ENCODE measurements around the gene GRHL3. TPM values are rescaled to one million over a fixed set of nuclear protein-coding genes. Genes with fewer than 3 reads are reported as not detected.

GRHL3 gene
- total and polyA plus RNA-seq, 4 donors: 0.07 to 0.09 (median 0.09) TPM

DNA sequence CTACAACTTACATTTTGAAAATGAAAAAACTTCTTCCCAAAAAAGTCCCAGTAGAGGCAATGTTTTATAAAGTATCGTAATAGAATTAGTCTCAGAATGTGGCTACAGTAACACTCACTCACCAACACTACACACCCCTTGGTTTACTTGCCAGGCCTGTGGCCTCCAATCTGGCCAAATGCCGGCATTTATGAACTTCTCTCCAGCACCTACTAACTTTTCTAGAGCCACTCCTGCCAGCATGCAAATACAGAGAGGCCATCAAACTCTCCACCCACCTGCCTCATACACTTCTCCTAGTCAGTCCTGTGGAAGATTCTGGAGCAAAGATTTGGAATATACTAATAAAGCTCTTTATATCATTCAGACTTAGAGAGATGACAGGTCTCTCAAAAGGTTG, 62.1 kb downstream of the GRHL3 start:
- TF ChIP-seq, protein P1, sequence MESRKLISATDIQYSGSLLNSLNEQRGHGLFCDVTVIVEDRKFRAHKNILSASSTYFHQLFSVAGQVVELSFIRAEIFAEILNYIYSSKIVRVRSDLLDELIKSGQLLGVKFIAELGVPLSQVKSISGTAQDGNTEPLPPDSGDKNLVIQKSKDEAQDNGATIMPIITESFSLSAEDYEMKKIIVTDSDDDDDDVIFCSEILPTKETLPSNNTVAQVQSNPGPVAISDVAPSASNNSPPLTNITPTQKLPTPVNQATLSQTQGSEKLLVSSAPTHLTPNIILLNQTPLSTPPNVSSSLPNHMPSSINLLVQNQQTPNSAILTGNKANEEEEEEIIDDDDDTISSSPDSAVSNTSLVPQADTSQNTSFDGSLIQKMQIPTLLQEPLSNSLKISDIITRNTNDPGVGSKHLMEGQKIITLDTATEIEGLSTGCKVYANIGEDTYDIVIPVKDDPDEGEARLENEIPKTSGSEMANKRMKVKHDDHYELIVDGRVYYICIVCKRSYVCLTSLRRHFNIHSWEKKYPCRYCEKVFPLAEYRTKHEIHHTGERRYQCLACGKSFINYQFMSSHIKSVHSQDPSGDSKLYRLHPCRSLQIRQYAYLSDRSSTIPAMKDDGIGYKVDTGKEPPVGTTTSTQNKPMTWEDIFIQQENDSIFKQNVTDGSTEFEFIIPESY (IDR thresholded peaks at IDR 0.05): no peak
- TF ChIP-seq JUND (IDR thresholded peaks at IDR 0.05) (no peak), SP1 (IDR thresholded peaks at IDR 0.05) (no peak), EGR1 (IDR thresholded peaks at IDR 0.05; ENCODE audit: low read depth in 2 of 2) (no peak), RAD21 (IDR thresholded peaks at IDR 0.05) (no peak), NR2F2 (IDR thresholded peaks at IDR 0.05) (no peak), FOXA1 (IDR thresholded peaks at IDR 0.05) (no peak), RXRA (IDR thresholded peaks at IDR 0.05) (no peak), GABPA (IDR thresholded peaks at IDR 0.05 in 1 of 2, conservative IDR thresholded peaks at IDR 0.05 in 1 of 2) (no peak), HNF4G (IDR thresholded peaks at IDR 0.05) (no peak), FOXA2 (IDR thresholded peaks at IDR 0.05) (no peak), YY1 (IDR thresholded peaks at IDR 0.05) (no peak)
- TF ChIP-seq, protein P2, sequence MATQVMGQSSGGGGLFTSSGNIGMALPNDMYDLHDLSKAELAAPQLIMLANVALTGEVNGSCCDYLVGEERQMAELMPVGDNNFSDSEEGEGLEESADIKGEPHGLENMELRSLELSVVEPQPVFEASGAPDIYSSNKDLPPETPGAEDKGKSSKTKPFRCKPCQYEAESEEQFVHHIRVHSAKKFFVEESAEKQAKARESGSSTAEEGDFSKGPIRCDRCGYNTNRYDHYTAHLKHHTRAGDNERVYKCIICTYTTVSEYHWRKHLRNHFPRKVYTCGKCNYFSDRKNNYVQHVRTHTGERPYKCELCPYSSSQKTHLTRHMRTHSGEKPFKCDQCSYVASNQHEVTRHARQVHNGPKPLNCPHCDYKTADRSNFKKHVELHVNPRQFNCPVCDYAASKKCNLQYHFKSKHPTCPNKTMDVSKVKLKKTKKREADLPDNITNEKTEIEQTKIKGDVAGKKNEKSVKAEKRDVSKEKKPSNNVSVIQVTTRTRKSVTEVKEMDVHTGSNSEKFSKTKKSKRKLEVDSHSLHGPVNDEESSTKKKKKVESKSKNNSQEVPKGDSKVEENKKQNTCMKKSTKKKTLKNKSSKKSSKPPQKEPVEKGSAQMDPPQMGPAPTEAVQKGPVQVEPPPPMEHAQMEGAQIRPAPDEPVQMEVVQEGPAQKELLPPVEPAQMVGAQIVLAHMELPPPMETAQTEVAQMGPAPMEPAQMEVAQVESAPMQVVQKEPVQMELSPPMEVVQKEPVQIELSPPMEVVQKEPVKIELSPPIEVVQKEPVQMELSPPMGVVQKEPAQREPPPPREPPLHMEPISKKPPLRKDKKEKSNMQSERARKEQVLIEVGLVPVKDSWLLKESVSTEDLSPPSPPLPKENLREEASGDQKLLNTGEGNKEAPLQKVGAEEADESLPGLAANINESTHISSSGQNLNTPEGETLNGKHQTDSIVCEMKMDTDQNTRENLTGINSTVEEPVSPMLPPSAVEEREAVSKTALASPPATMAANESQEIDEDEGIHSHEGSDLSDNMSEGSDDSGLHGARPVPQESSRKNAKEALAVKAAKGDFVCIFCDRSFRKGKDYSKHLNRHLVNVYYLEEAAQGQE (IDR thresholded peaks at IDR 0.05): no peak
- TF ChIP-seq, protein P3, sequence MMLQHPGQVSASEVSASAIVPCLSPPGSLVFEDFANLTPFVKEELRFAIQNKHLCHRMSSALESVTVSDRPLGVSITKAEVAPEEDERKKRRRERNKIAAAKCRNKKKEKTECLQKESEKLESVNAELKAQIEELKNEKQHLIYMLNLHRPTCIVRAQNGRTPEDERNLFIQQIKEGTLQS (IDR thresholded peaks at IDR 0.05): no peak
- TF ChIP-seq, protein P4, sequence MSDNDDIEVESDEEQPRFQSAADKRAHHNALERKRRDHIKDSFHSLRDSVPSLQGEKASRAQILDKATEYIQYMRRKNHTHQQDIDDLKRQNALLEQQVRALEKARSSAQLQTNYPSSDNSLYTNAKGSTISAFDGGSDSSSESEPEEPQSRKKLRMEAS (IDR thresholded peaks at IDR 0.05): no peak
- no peak for DNase-seq (ENCODE audit: low spot score)
- Histone ChIP-seq H3K36me3 (ENCODE audit: control insufficient read depth in 4 of 4, insufficient read depth in 3 of 4, low read depth in 1 of 4, low read length in 3 of 4) (no peaks in the 10 kb centered on the region), H3K27ac (ENCODE audit: low read depth in 1 of 2, low read length in 2 of 2) (no peak overlapping the region), H3K9me3 (ENCODE audit: control insufficient read depth in 4 of 4, low read length in 3 of 4) (no peaks in the 10 kb centered on the region), H3K9ac (ENCODE audit: low read depth in 1 of 2, low read length in 2 of 2) (no peak overlapping the region), H3K4me1 (ENCODE audit: control insufficient read depth in 4 of 4, insufficient read depth in 4 of 4, low read length in 3 of 4) (peaks cover 4 to 16% (median 14%) of the 10 kb centered on the region in 4 donors), H3K27me3 (ENCODE audit: control insufficient read depth in 4 of 4, insufficient read depth in 4 of 4, low read length in 3 of 4) (no peaks in the 10 kb centered on the region), H3K4me3 (ENCODE audit: low read depth in 1 of 3, low read length in 3 of 3) (no peak overlapping the region)
- WGBS: 61% methylated on average over 2 of the region's 2 CpGs

GRCh38 chr1:24382165-24382577, 63.0 kb downstream of the GRHL3 start:
- DNase-seq (ENCODE audit: low spot score): no peak
- no peak overlapping the region for H3K4me3 ChIP-seq (ENCODE audit: low read depth in 1 of 3, low read length in 3 of 3)
- H3K27me3 ChIP-seq (ENCODE audit: control insufficient read depth in 4 of 4, insufficient read depth in 4 of 4, low read length in 3 of 4): no peaks in the 10 kb centered on the region
- no peaks in the 10 kb centered on the region for H3K36me3 ChIP-seq (ENCODE audit: control insufficient read depth in 4 of 4, insufficient read depth in 3 of 4, low read depth in 1 of 4, low read length in 3 of 4)
- no peak overlapping the region for H3K27ac ChIP-seq (ENCODE audit: low read depth in 1 of 2, low read length in 2 of 2)
- H3K4me1 ChIP-seq (ENCODE audit: control insufficient read depth in 4 of 4, insufficient read depth in 4 of 4, low read length in 3 of 4): peaks cover 4 to 22% (median 18%) of the 10 kb centered on the region in 4 donors
- no peaks in the 10 kb centered on the region for H3K9me3 ChIP-seq (ENCODE audit: control insufficient read depth in 4 of 4, low read length in 3 of 4)
- 90% methylated on average over 8 of the region's 8 CpGs for WGBS
- no peak overlapping the region for H3K9ac ChIP-seq (ENCODE audit: low read depth in 1 of 2, low read length in 2 of 2)
- TF ChIP-seq FOXA2 (IDR thresholded peaks at IDR 0.05) (no peak), CTCF (IDR thresholded peaks at IDR 0.05; ENCODE audit: low read depth, low read length, missing input control) (no peak), SP1 (IDR thresholded peaks at IDR 0.05) (no peak), NR2F2 (IDR thresholded peaks at IDR 0.05) (no peak), TAF1 (conservative IDR thresholded peaks at IDR 0.05) (no peak), RXRA (IDR thresholded peaks at IDR 0.05) (no peak), HNF4G (IDR thresholded peaks at IDR 0.05) (no peak), GABPA (IDR thresholded peaks at IDR 0.05 in 1 of 2, conservative IDR thresholded peaks at IDR 0.05 in 1 of 2) (no peak), FOXA1 (IDR thresholded peaks at IDR 0.05) (no peak), HNF4A (conservative IDR thresholded peaks at IDR 0.05) (no peak), RAD21 (IDR thresholded peaks at IDR 0.05) (no peak)
- TF ChIP-seq, protein P1 (IDR thresholded peaks at IDR 0.05): no peak
- TF ChIP-seq, protein P2 (IDR thresholded peaks at IDR 0.05): no peak
- TF ChIP-seq, protein P4 (IDR thresholded peaks at IDR 0.05): no peak
